Sigmoid colon (tissue), 7 donors: ENCODE measurements around the gene RAB23. TPM values are rescaled to one million over a fixed set of nuclear protein-coding genes. Genes with fewer than 3 reads are reported as not detected.

Experiments used
- DNase-seq: peaks from one replicate; pipeline ENCODE4 v3.0.0-alpha.2; 2019
- H3K27ac ChIP-seq, 4 donors: fragments of 200-600 bp; sonication (generic); one replicate each; pipeline ENCODE4 v1.5.1; 2016 to 2019; ENCODE audit warnings: mild to moderate bottlenecking in 1 of 4
- H3K27me3 ChIP-seq, 3 donors: fragments of 200-600 bp; sonication (generic); one replicate each; pipeline ENCODE4 v1.5.1; 2019; ENCODE audit warnings: mild to moderate bottlenecking in 1 of 3
- H3K36me3 ChIP-seq, 4 donors: fragments of 200-600 bp; sonication (generic); one replicate each; pipeline ENCODE4 v1.5.1; 2016 to 2019
- H3K4me1 ChIP-seq, 4 donors: fragments of 200-600 bp; sonication (generic); one replicate each; pipeline ENCODE4 v1.5.1; 2017 to 2019
- H3K4me3 ChIP-seq, 4 donors: fragments of 200-600 bp; sonication (generic); one replicate each; pipeline ENCODE4 v1.5.1; 2017 to 2019; ENCODE audit warnings: mild to moderate bottlenecking in 2 of 4, moderate library complexity in 1 of 4
- H3K9me3 ChIP-seq, 4 donors: fragments of 200-600 bp in 3 of 4; sonication (generic) in 3 of 4; one replicate each; pipeline versions ENCODE4 v1.5.1 to v1.6.1; 2013 to 2019
- EP300 ChIP-seq, 4 donors: sonication (generic); formaldehyde crosslinking; IDR thresholded peaks; one replicate each; pipeline ENCODE4 v1.6.1; 2017; ENCODE audit warnings: antibody characterized with exemption in 4 of 4
- POLR2A ChIP-seq, 2 donors: fragments of 450-650 bp; IDR thresholded peaks; one replicate each; pipeline ENCODE4 v1.6.1; 2016; ENCODE audit warnings: antibody characterized with exemption in 2 of 2, mild to moderate bottlenecking in 2 of 2, moderate library complexity in 2 of 2
- POLR2AphosphoS5 ChIP-seq, 4 donors: sonication (generic); formaldehyde crosslinking; IDR thresholded peaks; one replicate each; pipeline ENCODE4 v1.6.1; 2017; ENCODE audit warnings: antibody characterized with exemption in 4 of 4
- WGBS, 2 donors: extraction: QIAGEN DNeasy Blood & Tissue Kit; methylation state at CpG; one replicate each; pipeline ENCODE4 v1.1.7; 2013; 5-methylcytosine and 5-hydroxymethylcytosine counted together
- intact Hi-C: fragments of 100-400 bp; cut with DNase I; formaldehyde crosslinking; loops from one replicate; pipeline ENCODE4 v1.15.1; 2023
- polyA plus RNA-seq, 3 donors: library from polyadenylated mRNA; stranded (reverse); fragments of 200-250 nt; gene quantifications; one replicate each; pipeline ENCODE4 v1.2.3, GENCODE V29; 2013
- total RNA-seq, 4 donors: library from RNA; depleted of rRNA; stranded (reverse); fragments of >200 nt; gene quantifications; one replicate each; pipeline ENCODE4 v1.1.0, GENCODE V29; 2016
- TF ChIP-seq, protein P1 (sequence below), 4 experiments: fragments of 450-650 bp in 3 of 4; fragments of 200-600 bp in 1 of 4; IDR thresholded peaks; one replicate each; pipeline ENCODE4 v1.5.1; 2016 to 2019; ENCODE audit warnings: antibody characterized with exemption in 4 of 4, mild to moderate bottlenecking in 3 of 4, moderate library complexity in 2 of 4
- donor health status: healthy with polysubstance abuse.
- donor health status: Bipolar disorder and iron deficiency.
- donor health status: healthy.

The RAB23 gene
- total and polyA plus RNA-seq, 7 donors = 3.5 to 188 (median 115) TPM

DNA sequence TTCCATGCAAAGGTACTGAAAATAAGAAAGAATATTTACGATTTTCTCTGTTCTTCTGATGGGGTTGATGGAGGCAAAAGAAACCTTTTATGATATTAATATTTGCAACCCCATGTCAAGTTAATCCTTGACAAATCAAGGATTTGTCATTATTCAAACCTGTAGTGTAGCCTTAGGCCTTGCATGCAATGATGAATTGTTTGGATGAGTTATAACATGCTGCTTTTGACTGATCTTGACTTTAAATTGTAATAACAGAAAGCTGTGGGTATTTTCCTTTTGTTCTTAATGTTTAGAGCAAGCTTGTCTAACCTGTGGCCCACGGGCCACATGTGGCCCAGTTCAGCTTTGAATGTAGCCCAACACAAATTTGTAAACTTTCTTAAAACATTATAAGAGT lies 63.0 kb downstream of the RAB23 start:
- no peaks in the 10 kb centered on the region for H3K4me1 ChIP-seq
- TF ChIP-seq EP300 (IDR thresholded peaks at IDR 0.05) (no peak), POLR2A (IDR thresholded peaks at IDR 0.05) (no peak)
- TF ChIP-seq, protein P1, sequence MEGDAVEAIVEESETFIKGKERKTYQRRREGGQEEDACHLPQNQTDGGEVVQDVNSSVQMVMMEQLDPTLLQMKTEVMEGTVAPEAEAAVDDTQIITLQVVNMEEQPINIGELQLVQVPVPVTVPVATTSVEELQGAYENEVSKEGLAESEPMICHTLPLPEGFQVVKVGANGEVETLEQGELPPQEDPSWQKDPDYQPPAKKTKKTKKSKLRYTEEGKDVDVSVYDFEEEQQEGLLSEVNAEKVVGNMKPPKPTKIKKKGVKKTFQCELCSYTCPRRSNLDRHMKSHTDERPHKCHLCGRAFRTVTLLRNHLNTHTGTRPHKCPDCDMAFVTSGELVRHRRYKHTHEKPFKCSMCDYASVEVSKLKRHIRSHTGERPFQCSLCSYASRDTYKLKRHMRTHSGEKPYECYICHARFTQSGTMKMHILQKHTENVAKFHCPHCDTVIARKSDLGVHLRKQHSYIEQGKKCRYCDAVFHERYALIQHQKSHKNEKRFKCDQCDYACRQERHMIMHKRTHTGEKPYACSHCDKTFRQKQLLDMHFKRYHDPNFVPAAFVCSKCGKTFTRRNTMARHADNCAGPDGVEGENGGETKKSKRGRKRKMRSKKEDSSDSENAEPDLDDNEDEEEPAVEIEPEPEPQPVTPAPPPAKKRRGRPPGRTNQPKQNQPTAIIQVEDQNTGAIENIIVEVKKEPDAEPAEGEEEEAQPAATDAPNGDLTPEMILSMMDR (IDR thresholded peaks at IDR 0.05) = no peak
- H3K36me3 ChIP-seq = peaks cover 0 to 61% (median 1%) of the 10 kb centered on the region in 4 donors
- WGBS, 2 donors = 91 to 96% methylated on average over 2 of the region's 2 CpGs
- H3K27ac ChIP-seq = no peak overlapping the region
- no peaks in the 10 kb centered on the region for H3K9me3 ChIP-seq
- H3K27me3 ChIP-seq = no peaks in the 10 kb centered on the region
- intact Hi-C loops = no loop called here
- DNase-seq = no peak
- H3K4me3 ChIP-seq = no peak overlapping the region

DNA sequence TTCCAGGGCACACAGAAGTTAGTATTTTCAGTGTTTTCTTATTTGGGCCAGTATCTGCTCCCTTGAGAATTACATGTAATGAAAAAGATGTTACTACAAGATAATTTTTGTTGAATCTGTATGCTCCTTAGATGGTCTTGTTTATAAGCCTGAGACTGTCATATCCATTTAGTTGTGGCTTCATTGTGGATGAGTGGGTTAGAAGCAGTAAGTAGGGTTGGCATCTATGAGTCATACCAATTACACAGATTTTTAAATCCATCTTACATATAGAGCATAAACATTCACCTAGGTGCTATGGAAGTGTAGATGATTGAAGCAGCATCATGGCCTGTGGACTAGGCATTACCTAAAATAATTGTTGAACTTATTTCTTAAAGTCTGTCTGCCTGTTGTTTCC lies 63.4 kb downstream of the RAB23 start:
- H3K27ac ChIP-seq = no peak overlapping the region
- peaks cover 2 to 62% (median 5%) of the 10 kb centered on the region in 4 donors for H3K36me3 ChIP-seq
- H3K9me3 ChIP-seq = no peaks in the 10 kb centered on the region
- intact Hi-C loops = no loop called here
- H3K4me1 ChIP-seq = no peaks in the 10 kb centered on the region
- no peaks in the 10 kb centered on the region for H3K27me3 ChIP-seq
- TF ChIP-seq POLR2AphosphoS5 (IDR thresholded peaks at IDR 0.05) (no peak), EP300 (IDR thresholded peaks at IDR 0.05) (no peak), POLR2A (IDR thresholded peaks at IDR 0.05) (no peak)
- TF ChIP-seq, protein P1 (IDR thresholded peaks at IDR 0.05) = no peak
- DNase-seq = no peak
- no peak overlapping the region for H3K4me3 ChIP-seq

DNA sequence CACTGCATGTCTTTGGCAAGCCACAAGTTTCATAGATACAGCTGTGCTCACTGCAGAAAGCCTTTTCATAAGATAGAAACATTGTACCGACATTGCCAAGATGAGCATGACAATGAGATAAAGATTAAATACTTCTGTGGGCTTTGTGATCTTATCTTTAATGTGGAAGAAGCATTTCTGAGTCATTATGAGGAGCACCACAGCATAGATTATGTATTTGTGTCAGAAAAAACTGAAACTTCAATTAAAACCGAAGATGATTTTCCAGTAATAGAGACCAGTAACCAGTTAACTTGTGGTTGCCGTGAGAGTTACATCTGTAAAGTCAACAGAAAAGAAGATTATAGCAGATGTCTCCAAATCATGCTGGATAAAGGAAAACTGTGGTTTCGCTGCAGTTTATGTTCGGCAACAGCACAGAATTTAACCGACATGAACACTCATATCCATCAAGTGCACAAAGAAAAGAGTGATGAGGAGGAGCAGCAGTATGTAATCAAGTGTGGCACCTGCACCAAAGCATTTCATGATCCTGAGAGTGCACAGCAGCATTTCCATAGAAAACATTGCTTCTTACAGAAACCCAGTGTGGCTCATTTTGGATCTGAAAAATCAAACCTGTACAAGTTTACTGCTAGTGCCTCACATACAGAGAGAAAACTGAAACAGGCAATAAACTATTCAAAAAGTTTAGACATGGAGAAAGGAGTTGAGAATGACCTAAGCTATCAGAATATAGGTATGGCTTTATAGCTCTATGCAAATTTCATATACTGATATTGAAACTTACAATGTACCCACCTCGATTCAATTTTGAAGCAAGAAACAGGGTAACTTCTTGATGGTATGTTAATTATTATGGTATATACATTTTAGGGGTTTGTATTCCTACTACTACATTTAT lies 73.9 kb downstream of the RAB23 start:
- no peak for DNase-seq
- TF ChIP-seq POLR2A (IDR thresholded peaks at IDR 0.05) (no peak), EP300 (IDR thresholded peaks at IDR 0.05) (no peak), POLR2AphosphoS5 (IDR thresholded peaks at IDR 0.05) (no peak)
- TF ChIP-seq, protein P1 (IDR thresholded peaks at IDR 0.05) = no peak
- intact Hi-C loops = no loop called here
- Histone ChIP-seq H3K4me3 (no peak overlapping the region), H3K36me3 (peaks cover 0 to 51% (median 33%) of the 10 kb centered on the region in 4 donors), H3K27ac (no peak overlapping the region), H3K9me3 (no peaks in the 10 kb centered on the region), H3K4me1 (no peaks in the 10 kb centered on the region), H3K27me3 (no peaks in the 10 kb centered on the region)
- WGBS, 2 donors = 82 to 88% methylated on average over 7 of the region's 7 CpGs

DNA sequence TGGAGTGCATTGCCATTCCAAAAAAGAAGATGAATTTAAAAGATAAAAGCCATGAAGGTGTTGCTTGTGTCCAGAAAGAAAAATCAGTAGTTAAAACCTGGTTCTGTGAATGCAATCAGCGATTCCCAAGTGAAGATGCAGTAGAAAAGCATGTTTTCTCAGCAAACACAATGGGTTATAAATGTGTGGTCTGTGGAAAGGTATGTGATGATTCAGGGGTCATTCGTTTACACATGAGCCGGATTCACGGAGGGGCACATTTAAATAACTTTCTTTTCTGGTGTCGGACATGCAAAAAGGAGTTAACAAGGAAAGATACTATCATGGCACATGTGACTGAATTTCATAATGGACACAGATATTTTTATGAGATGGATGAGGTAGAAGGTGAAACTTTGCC lies 74.7 kb downstream of the RAB23 start:
- no peak for DNase-seq
- intact Hi-C loops = no loop called here
- no peak overlapping the region for H3K27ac ChIP-seq
- H3K27me3 ChIP-seq = no peaks in the 10 kb centered on the region
- H3K36me3 ChIP-seq = peaks cover 0 to 51% (median 32%) of the 10 kb centered on the region in 4 donors
- 95% methylated on average over 5 of the region's 5 CpGs for WGBS, 2 donors
- no peaks in the 10 kb centered on the region for H3K9me3 ChIP-seq
- no peak overlapping the region for H3K4me3 ChIP-seq
- H3K4me1 ChIP-seq = no peaks in the 10 kb centered on the region
- TF ChIP-seq POLR2A (IDR thresholded peaks at IDR 0.05) (no peak), EP300 (IDR thresholded peaks at IDR 0.05) (no peak), POLR2AphosphoS5 (IDR thresholded peaks at IDR 0.05) (no peak)
- TF ChIP-seq, protein P1 (IDR thresholded peaks at IDR 0.05) = no peak
